Glutamatergic neuron (in vitro differentiated cells): ENCODE measurements around the gene PTGER2. TPM values are rescaled to one million over a fixed set of nuclear protein-coding genes. Genes with fewer than 3 reads are reported as not detected.

Source experiments
- DNase-seq: peaks from one replicate; pipeline ENCODE4 v3.0.0; 2022
- H3K27ac Mint-ChIP-seq: one replicate; pipeline ENCODE4 v1.8.0; 2020; ENCODE audit warnings: mild to moderate bottlenecking, mixed read lengths, inconsistent platforms; ENCODE audit not compliant: unreplicated experiment
- H3K27me3 Mint-ChIP-seq: one replicate; pipeline ENCODE4 v1.8.0; 2020; ENCODE audit warnings: mild to moderate bottlenecking, moderate library complexity, mixed read lengths, inconsistent platforms; ENCODE audit not compliant: unreplicated experiment
- H3K36me3 Mint-ChIP-seq: one replicate; pipeline ENCODE4 v1.8.0; 2020; ENCODE audit warnings: mild to moderate bottlenecking, mixed read lengths, inconsistent platforms; ENCODE audit not compliant: unreplicated experiment
- H3K4me1 Mint-ChIP-seq: one replicate; pipeline ENCODE4 v1.8.0; 2020; ENCODE audit warnings: mild to moderate bottlenecking, low read depth, mixed read lengths, inconsistent platforms; ENCODE audit not compliant: unreplicated experiment
- H3K4me3 Mint-ChIP-seq: one replicate; pipeline ENCODE4 v1.8.0; 2020; ENCODE audit warnings: mild to moderate bottlenecking, mixed read lengths, inconsistent platforms; ENCODE audit not compliant: unreplicated experiment
- H3K9me3 Mint-ChIP-seq: one replicate; pipeline ENCODE4 v1.8.0; 2020; ENCODE audit warnings: mild to moderate bottlenecking, moderate library complexity, mixed read lengths, inconsistent platforms; ENCODE audit not compliant: unreplicated experiment
- total RNA-seq: library from RNA; stranded (reverse); fragmentation: NEBNext Ultra II Directional; extraction: Animal tissue kit (Norgen Biotek cat#: 25700); gene quantifications from one replicate; pipeline ENCODE4 v1.2.1, GENCODE V29; 2021; ENCODE audit not compliant: unreplicated experiment
- TF ChIP-seq, protein P1 (sequence below): fragments of 200-600 bp; sonication (generic); IDR thresholded peaks from one replicate; pipeline ENCODE4 v1.5.0; 2021; ENCODE audit not compliant: partially characterized antibody, unreplicated experiment

Gene PTGER2
- total RNA-seq, 1 donor from 2014 or later = not detected

DNA sequence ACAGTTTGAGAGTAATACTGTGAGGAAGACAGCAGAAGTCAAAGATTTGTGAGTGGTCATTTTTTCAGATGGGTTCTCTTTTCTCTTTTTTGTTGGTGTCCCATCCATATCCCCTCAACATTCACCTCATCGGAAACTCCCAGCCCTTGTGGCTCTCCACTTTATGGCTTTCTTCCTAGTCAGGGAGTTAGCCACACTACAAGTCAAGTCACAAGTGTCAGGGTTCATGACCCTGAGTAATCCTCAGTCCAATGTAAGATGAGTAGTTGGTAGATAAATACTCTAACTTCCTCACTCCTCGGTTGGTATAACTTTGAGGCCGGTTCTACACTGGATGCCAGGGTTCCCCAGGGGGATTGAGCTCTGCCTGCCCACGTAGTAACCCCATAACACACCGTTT is 41.4 kb downstream of the PTGER2 start:
- TF ChIP-seq, protein P1, sequence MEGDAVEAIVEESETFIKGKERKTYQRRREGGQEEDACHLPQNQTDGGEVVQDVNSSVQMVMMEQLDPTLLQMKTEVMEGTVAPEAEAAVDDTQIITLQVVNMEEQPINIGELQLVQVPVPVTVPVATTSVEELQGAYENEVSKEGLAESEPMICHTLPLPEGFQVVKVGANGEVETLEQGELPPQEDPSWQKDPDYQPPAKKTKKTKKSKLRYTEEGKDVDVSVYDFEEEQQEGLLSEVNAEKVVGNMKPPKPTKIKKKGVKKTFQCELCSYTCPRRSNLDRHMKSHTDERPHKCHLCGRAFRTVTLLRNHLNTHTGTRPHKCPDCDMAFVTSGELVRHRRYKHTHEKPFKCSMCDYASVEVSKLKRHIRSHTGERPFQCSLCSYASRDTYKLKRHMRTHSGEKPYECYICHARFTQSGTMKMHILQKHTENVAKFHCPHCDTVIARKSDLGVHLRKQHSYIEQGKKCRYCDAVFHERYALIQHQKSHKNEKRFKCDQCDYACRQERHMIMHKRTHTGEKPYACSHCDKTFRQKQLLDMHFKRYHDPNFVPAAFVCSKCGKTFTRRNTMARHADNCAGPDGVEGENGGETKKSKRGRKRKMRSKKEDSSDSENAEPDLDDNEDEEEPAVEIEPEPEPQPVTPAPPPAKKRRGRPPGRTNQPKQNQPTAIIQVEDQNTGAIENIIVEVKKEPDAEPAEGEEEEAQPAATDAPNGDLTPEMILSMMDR = no peak
- no peaks in the 10 kb centered on the region for H3K27me3 Mint-ChIP-seq
- H3K4me3 Mint-ChIP-seq = no peak overlapping the region
- H3K4me1 Mint-ChIP-seq = no peaks in the 10 kb centered on the region
- no peak for DNase-seq
- H3K9me3 Mint-ChIP-seq = no peaks in the 10 kb centered on the region
- no peak overlapping the region for H3K27ac Mint-ChIP-seq
- H3K36me3 Mint-ChIP-seq = no peaks in the 10 kb centered on the region

- DNase-seq = no peak
- no peak overlapping the region for H3K27ac Mint-ChIP-seq
- H3K9me3 Mint-ChIP-seq = no peaks in the 10 kb centered on the region
- H3K27me3 Mint-ChIP-seq = no peaks in the 10 kb centered on the region
- TF ChIP-seq, protein P1 = no peak
- H3K4me3 Mint-ChIP-seq = no peak overlapping the region
- no peaks in the 10 kb centered on the region for H3K4me1 Mint-ChIP-seq
- no peaks in the 10 kb centered on the region for H3K36me3 Mint-ChIP-seq
Measured at GRCh38 chr14:52356025-52356424, 41.9 kb downstream of the PTGER2 start.

DNA sequence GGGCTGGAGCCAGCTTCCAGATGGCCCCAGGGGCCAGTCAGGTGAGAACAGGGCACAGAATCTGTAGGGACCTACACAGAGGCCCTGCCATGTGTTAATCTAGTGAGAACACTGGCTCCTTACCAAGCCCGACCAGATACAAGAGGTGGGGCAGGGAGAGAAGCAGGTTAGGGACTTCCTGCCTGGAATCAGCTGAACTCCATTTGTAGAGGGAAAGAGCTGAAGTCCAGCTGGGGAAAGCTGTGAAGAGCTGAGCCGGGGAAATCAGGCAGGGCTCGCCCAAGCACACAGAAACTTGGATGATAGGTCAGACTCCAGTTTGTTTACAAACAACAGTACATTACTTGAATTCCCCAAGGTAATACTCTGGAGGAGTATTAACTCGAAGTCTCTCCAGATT is 46.7 kb downstream of the PTGER2 start:
- H3K4me3 Mint-ChIP-seq = no peak overlapping the region
- no peak for DNase-seq
- no peaks in the 10 kb centered on the region for H3K36me3 Mint-ChIP-seq
- peaks cover 3% of the 10 kb centered on the region for H3K4me1 Mint-ChIP-seq
- H3K27ac Mint-ChIP-seq = no peak overlapping the region
- TF ChIP-seq, protein P1 = no peak
- no peaks in the 10 kb centered on the region for H3K9me3 Mint-ChIP-seq
- H3K27me3 Mint-ChIP-seq = no peaks in the 10 kb centered on the region

DNA sequence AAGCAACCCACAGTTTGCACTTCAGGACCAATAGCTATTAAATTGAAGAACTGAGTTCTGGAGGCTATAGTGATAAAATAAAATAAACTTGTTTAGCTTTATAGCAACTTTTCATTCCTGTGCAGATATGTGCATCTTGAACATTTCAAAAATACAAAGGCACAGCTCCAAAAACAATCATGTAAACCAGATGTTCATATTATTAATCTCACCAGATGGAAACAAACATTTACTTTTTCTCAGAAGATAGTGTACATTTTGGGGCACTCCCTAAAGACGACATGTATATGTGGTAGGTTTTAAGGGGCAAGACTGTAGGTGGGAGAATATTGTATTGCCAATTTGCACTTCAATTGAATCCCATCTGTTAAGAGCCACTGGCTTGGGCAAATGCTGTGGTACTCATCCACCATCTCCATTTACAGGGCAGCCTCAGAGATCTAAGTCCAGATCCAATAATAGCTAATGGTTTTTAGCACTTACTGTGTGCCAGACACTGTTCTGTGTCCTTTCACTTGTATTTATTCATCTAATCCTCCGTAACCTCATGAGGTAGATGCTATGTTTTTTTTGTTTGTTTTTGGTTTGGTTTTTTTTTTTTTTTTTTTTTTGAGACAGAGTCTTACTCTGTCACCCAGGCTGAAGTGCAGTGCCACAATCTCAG is 49.1 kb downstream of the PTGER2 start:
- Mint-ChIP-seq H3K4me3 (no peak overlapping the region), H3K27me3 (no peaks in the 10 kb centered on the region), H3K27ac (no peak overlapping the region), H3K4me1 (peaks cover 3% of the 10 kb centered on the region), H3K36me3 (no peaks in the 10 kb centered on the region), H3K9me3 (no peaks in the 10 kb centered on the region)
- TF ChIP-seq, protein P1 = no peak
- DNase-seq = no peak

DNA sequence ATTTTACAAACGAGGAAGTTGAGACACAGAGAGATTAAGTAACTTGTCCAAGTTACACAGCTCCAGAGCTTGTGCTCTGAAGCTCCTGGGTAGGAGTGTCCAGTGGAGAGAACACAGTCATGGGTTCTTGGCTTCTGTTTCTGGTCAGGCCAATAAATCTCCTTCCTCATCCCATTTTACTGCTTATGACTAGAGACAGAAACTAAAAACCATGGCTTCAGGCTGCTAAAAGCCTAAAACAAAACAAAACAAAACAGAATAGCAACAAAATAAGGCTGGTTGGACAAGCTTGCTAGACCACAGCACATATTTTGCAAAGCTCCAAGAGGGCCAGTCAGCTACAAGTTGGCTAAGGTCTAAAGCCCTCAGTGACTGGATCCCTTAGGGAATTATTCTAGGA is 49.8 kb downstream of the PTGER2 start:
- H3K27me3 Mint-ChIP-seq = no peaks in the 10 kb centered on the region
- H3K4me1 Mint-ChIP-seq = peaks cover 3% of the 10 kb centered on the region
- TF ChIP-seq, protein P1 = no peak

More for the DNA sequence above, 49.8 kb downstream of the PTGER2 start:
- no peak for DNase-seq
- no peaks in the 10 kb centered on the region for H3K9me3 Mint-ChIP-seq
- no peaks in the 10 kb centered on the region for H3K36me3 Mint-ChIP-seq
- H3K27ac Mint-ChIP-seq = no peak overlapping the region
- no peak overlapping the region for H3K4me3 Mint-ChIP-seq
